ENCODE results near the gene CGB8.

CGB8 gene

GRCh38 chr19:49004964-49005614, 43.8 kb downstream of the CGB8 start:
- no peak for DNase-seq

GRCh38 chr19:49004133-49004532, 44.8 kb downstream of the CGB8 start:
- DNase-seq: no peak

- peak; percentile 65 to 81 (median 75) for DNase-seq
Measured at GRCh38 chr19:48999481-49000325, 49.2 kb downstream of the CGB8 start.

GRCh38 chr19:48997972-48998371, 50.9 kb downstream of the CGB8 start:
- DNase-seq: peak; percentile 68 to 79 (median 72)
